Myocyte (in vitro differentiated cells): ENCODE measurements around the gene NRXN3. TPM values are rescaled to one million over a fixed set of nuclear protein-coding genes. Genes with fewer than 3 reads are reported as not detected.

ENCODE experiments used
- DNase-seq: peaks from one replicate; pipeline ENCODE4 v3.0.0-alpha.2; 2012; ENCODE audit warnings: low read depth
- total RNA-seq: library from RNA; depleted of rRNA; stranded (reverse); fragments of >200 nt; gene quantifications from 2 replicates; pipeline ENCODE4 v1.2.3, GENCODE V29; 2014

Gene NRXN3
- total RNA-seq, 1 donor from 2014 or later = 0.05 TPM

DNA sequence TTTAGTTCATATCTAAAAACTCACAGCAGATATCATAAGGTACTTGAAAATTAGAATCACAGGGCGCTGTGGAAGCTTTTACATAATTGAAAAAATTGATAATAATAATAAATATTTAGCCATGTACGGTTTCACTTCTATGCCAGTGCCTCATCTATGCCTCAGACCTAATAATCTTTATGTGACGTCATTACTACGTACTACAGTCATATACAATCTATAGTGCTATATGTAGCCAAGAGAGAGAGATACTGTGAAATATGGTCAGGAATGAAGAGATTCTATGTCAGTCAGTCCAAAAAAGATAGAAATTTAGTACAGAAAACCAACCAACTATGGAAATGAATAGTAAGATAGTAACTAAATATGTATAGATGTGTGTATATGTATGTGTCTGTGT is 1010.5 kb downstream of the NRXN3 start:
- DNase-seq = no peak

DNA sequence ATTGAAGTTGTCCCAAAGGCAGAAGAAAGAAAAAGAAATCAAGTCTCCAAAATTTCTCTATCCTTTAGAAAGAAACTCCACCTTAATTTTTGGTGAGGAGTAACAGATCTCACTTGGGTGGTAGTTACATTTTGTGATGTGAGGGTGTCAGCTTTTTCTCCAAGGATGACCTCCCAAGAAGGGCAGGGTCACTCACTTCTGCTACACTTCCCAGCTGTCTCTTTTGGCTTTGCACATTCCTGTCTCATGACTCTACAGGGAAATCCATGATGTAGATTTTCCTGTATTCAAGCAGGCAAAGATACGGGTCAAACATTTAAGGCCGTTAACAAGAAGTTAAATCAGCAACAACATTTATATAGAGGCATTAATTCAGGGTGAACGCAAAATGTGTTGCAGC is 1016.4 kb downstream of the NRXN3 start:
- peak; percentile 74 for DNase-seq

DNA sequence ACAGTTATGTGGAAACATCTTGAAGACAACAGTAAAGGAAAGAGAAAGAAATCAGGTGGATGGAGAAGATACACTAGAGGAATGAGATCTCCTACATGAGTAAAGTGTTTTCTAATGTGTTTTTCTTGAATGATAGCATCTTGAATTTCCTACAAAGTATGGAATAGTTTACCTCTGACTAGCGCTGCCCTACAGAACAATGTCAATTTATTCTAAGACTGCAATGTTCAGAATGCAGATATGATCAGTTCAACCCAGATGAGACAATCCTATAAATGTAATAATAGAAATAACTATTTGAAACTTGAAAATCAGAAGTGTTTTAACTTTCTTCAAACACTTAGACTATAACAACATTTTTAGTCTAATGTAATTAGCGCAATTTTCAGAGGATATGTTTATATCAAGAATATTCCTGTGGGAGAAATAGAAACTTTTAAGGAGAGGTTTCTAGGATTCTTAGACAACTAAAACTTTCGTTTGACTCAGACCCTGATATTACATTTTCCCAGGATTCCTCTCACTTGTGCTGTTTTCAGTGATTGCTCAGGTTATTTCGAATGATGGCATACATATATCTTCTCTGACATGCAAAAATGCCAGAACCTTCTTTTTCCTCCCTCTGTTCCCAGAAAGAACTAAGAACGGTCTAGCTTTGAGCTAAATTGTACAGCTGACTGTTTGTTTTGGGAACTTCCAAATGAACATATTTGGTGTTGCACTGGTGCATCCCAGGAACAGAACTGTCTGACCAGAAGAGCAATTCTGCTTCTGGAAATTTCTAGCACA is 1023.7 kb downstream of the NRXN3 start:
- no peak for DNase-seq

DNA sequence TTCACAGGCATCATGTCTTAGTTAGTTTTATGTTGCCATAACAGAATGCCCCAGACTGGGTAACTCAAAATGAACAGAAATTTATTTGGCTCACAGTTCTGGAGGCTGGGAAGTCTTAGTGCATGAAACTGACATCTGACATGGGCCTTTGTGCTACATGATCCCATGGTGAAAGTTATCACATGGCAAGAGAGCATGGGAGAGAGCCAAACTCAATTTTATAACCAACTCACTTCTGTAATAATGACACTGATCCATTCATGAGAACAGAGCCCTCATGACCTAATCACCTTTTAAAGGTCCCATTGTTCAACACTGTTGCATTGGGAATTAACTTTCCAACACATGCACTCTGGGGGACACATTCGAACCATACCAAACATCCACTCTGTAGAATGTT is 1026.0 kb downstream of the NRXN3 start:
- DNase-seq = no peak

DNA sequence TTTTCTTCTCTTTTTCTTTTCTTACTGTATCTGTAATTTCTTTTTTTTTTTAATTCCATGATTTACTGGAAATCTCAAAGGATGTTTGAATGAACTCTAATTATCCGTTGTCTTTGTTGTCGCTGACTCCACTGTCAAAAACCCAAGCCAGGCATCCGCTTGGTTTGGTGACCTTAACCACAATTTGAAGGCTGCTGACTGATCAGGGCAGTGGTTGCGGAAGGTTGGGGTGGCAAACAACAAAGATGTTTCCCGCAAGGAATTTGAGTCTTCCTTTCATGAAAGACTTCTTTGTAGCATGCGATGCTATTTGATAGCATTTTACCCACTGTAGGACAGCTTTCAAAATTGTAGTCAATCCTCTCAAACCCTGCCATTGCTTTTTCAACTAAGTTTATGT is 1027.3 kb downstream of the NRXN3 start:
- no peak for DNase-seq

DNA sequence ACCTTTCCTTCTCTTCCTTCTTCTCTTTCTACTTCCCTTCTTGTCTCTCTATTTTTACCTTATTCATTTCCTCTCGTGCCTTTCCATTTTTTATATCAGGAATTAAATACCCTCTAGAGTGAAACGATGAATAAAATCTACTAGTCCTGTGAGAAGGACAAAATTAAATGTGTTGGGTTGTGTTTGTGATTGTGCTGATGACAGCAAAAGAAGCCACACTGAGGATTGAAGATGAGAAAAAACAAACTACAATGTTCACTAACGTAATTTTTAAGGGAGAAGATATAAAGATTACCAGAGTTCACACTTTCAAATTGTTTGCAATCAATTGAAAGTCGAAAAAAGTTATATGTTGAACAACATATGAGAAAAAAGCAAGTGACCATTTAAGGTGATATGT is 1029.0 kb downstream of the NRXN3 start:
- DNase-seq = no peak

DNA sequence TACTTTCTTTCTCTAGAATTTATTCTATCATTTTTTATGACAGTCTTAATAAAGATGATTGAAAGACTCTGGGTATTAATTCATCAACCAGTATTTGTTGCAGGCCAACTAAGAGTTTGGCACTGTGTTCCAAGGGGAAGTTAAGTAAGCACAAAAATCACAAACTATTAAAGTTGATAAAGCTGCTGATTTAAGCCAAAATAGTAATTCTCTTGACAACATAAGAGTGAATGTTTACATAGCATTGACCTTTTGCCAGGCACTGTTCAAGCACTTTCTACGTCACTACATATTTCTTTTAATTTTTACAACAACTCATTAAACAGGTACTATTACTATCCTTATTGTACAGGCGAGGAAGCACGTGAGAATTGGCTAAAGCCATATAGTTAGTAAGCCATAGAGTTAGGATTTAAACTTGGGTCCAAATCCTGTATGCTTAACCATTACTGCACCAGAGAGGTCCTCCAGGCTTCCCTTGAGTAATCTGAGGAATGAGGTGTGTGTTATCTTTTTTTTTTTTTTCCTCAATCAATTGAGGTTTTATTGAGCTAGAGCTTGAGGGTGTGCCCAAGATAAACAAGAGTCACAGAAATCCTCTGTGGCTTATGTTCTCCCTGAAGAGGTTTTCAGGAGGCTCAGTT is 1031.5 kb downstream of the NRXN3 start:
- no peak for DNase-seq

DNA sequence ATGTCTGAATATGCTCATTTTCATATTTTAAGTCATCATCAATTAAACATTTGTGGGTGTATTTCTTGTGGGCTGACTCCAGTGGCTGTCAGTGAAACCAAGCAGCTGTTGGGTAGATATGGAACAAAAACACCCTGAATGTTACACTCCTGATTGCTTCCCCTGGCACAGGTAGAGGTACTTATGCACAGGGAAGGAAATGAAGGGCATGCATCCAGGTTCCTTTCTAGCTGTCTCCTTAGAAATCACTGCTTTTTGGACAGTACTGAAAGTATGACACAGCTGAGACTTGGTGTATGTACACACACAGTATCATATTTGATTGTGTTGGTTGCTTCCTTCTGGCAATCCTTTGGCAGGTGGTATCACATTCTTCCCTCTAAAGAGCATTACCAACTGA is 1034.4 kb downstream of the NRXN3 start:
- DNase-seq = no peak

DNA sequence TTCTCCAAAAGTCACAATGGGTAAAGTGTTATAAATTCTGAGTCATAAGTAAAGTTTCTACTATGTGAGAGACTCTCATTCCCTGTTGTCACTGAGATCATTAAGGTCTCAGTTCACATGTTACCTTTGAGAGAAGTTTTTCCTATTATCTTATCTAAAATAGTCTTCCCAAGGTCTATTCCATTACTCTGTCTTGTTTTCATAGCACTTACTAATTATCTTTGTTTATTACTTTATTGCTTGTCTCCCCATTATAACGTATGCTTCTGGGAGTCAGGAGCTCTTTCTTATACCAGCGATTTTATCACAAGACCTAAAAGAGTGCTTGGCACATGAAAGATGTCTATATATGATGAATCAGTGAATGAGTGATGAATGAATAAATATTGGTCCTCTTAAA is 1039.2 kb downstream of the NRXN3 start:
- no peak for DNase-seq

DNA sequence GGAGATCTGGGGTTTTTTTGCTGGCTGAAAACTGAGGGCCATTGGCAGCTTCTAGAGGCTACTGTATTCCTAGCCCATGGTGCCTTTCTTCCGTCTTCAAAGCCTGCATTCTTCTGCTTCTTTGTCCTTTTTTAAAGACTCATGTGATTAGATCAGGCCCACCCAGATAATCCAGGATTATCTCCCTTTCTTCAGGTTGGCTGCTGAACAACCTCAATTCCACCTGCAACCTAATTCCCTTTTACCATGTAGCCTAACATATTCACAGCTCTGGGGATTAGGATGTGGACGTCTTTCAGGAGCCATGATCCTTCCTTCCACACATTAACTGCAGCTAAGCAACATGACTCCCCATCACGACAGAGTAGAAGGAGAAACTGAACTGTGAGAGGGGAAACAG is 1055.6 kb downstream of the NRXN3 start:
- no peak for DNase-seq

DNA sequence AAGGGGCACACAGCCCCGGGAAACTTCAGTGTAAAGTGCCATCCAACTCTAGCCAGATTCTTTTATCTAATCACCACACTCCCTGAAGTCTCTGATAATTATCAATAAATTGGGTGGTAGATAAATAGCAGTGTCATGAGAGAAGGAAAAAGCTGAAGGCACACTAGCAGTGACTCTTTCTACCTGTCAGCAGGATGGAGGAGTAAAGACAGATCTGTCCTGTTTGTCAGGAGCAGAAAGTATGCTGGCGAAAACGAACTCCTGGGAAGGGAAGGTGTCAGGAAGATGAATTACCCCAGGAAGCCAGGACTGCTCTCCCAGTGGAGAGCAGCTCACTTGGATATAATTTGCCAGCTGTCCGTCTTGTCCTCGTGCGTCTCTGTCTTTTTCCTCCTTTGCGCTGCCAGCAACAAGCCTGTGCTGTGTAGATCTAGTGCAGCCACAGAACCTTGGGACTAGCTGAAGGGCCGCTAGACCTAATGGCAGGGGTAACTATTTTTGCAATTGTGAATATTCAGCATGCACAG is 1059.3 kb downstream of the NRXN3 start:
- DNase-seq = no peak

DNA sequence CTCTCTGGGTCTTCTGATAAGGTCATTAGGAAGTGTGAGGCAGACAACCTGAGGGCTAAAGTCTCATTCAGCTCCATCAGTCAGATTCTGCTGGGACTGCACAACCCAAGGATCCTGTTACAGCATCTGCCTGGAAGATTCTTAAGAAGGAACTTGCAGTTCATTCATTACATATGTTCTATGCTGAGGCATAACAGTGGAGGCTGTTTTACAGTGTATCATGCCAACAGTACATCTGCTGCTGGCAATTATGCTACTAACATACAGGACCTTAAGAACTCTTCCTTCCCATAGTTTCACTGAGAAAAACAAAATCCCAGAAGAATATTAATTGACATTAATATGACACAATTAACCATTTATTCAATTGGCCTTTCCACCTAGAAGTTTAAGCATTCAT is 1072.5 kb downstream of the NRXN3 start:
- DNase-seq = no peak

DNA sequence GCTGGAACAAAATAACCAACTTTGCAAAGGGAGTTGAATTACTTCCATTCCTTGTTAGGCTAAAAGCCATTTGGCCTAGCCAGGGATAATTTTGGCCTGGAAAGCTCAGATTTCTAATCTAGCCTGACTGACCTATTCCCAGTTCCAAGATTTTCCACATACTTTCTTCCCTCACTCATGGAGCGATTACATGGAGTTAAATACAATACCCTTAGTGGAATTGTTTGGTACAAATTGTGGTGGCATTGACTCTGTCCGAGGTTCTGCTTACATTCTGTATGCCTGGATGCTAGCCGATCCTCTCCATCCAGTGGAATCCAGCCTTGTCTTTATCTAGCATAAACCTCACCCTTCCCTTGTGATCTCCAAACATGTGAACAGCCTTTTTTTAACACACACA is 1076.0 kb downstream of the NRXN3 start:
- DNase-seq = peak; percentile 40

DNA sequence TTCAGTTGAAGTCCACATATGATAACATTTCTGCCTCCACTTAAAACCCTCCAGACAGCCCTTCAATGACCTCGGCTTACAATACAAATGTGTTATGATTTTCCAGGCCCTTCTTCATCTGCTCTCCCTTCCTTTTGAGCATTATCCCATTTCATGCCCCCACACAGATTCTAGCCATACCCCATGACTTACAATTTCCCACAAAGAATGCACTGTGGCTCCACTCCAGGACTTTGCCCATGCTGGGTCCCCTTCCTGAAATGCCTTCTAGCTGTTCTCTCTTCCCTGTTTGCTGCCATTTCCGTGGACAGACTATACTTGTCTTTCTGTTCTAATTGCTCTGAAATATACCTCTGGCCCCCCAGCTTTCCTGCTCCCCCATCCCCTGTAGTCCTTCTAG is 1078.0 kb downstream of the NRXN3 start:
- peak; percentile 17 for DNase-seq

DNA sequence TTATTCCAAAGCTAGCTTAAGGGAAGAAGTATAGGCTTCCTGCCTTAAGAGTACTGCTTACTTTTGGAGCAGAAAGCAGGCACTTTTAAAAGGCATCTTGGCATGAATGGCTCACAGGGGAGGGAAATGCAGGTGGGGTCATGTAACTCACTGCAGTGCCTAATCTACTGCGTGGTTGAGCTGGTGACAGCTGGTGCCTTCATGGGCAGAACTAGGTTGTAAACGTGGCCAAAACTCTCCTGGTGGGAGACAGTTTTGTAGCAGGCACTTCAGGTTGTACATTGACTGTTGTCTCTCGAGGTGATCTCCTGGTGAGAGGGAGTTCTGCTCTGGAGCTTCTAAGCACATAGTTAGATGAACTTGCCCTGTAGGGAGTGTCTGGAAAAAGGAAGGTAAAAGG is 1078.6 kb downstream of the NRXN3 start:
- peak; percentile 3 for DNase-seq

DNA sequence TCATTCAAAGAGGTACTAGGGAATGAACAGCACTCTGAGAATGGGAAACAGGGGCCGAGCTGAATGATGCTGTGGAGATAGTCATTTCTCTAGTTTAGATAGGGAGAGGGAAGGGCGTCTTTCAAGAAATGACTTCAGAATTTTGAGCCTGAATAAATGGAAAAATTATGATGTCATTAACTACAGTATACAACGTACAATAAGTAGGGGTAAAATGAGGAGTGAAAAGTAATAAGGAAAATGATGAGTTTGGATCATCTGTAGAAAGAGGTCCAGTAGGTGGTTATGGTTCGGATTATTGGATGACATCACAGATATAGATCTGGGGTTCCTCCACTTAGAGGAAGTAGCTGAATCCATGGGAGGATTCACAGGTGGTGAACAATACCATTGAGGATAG is 1081.1 kb downstream of the NRXN3 start:
- DNase-seq = no peak

DNA sequence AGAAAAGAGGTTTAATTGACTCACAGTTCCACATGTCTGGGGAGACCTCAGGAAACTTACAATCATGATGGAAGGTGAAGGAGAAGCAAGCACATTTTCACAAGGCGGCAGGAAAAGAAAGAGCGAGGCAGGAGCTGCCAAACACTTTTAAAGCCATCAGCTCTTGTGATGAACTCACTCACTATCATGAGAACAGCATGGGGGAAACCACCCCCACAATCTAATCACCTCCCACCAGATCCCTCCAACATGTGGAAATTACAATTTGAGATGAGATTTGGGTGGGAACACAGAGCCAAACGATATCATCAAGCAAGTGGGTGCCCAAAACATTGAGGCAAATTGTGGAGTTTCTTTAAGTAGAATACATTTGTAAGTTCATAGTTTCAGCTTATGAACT is 1083.4 kb downstream of the NRXN3 start:
- DNase-seq = no peak

DNA sequence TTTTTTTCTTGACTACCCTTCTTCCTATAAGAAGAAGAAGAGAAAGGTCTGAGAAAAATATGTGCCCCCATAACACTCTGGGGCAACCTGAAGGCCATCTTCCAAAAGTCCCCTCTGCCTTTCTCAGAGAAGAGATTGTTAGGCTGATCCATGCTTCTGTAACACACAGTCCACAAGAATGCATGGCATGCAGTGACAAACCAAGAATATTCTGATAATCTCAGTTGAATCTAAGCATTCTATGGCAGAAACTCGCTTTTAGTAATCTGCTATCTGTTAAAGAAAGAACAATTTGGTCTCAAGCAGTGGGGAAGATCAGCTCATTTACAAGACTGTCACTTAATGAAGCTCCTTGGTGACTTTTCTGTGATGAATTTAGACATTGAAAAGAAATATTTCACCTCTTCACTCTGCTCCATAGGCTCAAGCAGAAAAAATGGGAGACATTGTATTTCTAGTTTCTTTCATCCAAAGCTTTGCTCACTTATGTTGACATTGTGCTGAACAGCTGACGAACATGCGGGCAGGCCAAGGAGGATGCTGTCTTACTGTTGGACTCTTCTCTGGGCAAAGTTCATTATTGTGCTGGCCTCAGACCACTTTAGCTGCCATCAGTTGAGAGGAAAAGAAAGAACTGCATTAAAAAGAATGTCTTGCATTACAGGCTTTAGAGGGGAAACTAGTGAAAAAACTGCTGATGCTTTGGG is 1084.0 kb downstream of the NRXN3 start:
- peak; percentile 14 for DNase-seq

DNA sequence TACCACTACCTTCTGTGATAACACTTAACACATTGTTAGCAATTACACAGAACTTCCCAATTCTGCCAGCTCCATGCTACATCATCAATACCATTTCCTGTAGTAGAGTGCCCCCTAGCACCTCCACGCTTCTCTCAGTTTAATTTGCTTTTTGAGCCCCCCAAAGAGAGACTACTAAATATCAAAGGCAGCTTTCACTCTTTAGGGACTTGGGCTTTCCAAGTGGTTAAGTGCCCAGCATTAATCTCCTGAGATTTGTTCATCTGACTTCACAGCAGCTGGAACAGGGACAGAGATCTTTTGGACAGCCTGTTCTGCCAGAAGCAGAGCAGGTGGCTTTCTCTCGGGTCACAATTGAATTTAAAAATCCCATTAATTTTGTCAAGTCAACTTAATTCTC is 1086.2 kb downstream of the NRXN3 start:
- DNase-seq = peak; percentile 12

DNA sequence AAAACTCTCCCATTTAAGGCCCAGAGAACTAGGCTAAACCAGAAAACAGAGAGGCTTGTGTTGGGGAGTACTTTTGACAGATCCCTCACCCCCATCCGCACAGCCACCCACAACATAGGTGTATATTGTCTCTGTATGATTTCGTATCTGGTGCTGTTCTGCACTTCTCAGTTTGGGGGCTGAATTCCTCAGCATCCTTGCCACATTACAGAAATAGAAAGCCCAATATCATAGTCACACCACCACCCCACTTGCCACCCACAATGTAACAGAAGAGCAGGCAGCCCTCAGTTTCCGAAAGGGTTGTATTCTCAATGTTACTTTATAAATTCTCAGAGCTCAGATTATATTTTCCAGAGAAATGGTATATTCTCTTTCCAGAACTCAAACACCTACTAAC is 1090.2 kb downstream of the NRXN3 start:
- no peak for DNase-seq

DNA sequence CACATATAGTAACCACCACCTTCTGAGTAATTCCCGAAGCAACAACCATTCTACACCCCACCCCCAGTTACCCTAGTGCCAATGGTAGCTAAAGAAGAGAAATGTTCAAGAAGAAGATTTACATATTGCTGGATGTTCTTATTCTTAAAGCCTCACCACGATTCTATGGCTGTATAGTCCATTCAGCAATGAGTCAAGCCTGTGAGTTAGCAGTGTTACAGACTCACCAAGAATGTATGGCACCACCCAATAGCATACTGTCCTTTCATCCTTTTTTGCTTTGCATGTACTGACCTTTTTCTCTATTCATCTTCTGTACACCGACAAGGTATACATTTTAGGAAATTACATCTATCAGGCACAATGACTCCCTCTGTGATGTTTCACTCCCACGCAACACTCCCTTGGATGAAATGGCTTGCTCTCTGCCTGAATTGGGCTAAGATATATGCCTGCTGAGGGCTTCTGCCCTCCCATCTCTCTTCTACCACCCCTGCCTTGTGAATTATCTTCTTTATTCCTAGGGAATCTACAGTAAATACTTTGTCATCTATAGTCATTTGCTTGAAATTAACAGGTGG is 1095.3 kb downstream of the NRXN3 start:
- DNase-seq = no peak

DNA sequence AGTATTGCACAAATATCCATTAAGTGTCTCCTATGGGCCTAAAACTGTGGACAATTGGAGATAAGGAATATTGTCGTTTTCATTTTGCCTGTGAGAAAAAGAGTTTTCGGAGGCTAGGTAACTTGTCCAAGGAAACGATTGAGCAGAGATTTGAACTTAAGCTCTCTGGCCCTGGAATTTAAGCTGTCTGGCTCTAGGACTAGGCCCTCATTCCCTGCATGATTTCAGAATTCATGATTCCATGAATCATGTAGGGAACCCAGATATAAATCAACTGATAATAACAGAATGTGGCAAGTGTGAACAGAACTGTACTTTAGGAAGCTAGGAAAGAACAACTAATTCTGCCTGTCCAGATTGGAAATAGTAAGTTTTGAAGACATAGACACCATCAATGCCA is 1100.2 kb downstream of the NRXN3 start:
- no peak for DNase-seq
